Adipocyte (in vitro differentiated cells): ENCODE measurements around the gene MLPH.
A peak's percentile ranks its signal among the peaks of the same experiment; 100 is the strongest.

Source experiments
- DNase-seq: peaks from one replicate; pipeline ENCODE4 v3.0.0-alpha.2; 2015; ENCODE audit warnings: low read depth
- H3K27me3 ChIP-seq: replicated peaks from 2 replicates; pipeline ENCODE4 v1.7.0; 2013; ENCODE audit warnings: mild to moderate bottlenecking, low read length, moderate library complexity; ENCODE audit not compliant: control insufficient read depth, insufficient read depth
- H3K36me3 ChIP-seq: 2 replicates; pipeline ENCODE4 v1.7.0; 2013; ENCODE audit warnings: low read length, mild to moderate bottlenecking, moderate library complexity; ENCODE audit not compliant: control insufficient read depth, insufficient read depth, severe bottlenecking
- H3K4me1 ChIP-seq: 2 replicates; pipeline ENCODE4 v1.7.0; 2013; ENCODE audit warnings: mild to moderate bottlenecking, low read length, moderate library complexity; ENCODE audit not compliant: control insufficient read depth, insufficient read depth
- H3K4me3 ChIP-seq: 2 replicates; pipeline ENCODE4 v1.7.0; 2013; ENCODE audit warnings: mild to moderate bottlenecking, low read length, moderate library complexity
- H3K9ac ChIP-seq: 2 replicates; pipeline ENCODE4 v1.7.0; 2013; ENCODE audit warnings: mild to moderate bottlenecking, low read length, moderate library complexity
- H3K9me3 ChIP-seq: 2 replicates; pipeline ENCODE4 v1.7.0; 2013; ENCODE audit warnings: mild to moderate bottlenecking, low read length, moderate library complexity; ENCODE audit not compliant: control insufficient read depth

The MLPH gene

GRCh38 chr2:237449193-237449881 lies 37.7 kb upstream of the MLPH start:
- peaks cover 20% of the 10 kb centered on the region for H3K4me1 ChIP-seq
- peak overlapping the region; percentile 46 for H3K4me3 ChIP-seq
- H3K36me3 ChIP-seq: no peaks in the 10 kb centered on the region
- DNase-seq: no peak
- H3K27me3 ChIP-seq: no peaks in the 10 kb centered on the region
- H3K9ac ChIP-seq: peak overlapping the region; percentile 51
- H3K9me3 ChIP-seq: no peaks in the 10 kb centered on the region

GRCh38 chr2:237450108-237450507 lies 36.9 kb upstream of the MLPH start:
- H3K4me1 ChIP-seq: peaks cover 20% of the 10 kb centered on the region
- no peaks in the 10 kb centered on the region for H3K9me3 ChIP-seq
- H3K27me3 ChIP-seq: no peaks in the 10 kb centered on the region
- no peak for DNase-seq
- H3K4me3 ChIP-seq: peak overlapping the region; percentile 46
- no peak overlapping the region for H3K9ac ChIP-seq
- H3K36me3 ChIP-seq: no peaks in the 10 kb centered on the region

DNA sequence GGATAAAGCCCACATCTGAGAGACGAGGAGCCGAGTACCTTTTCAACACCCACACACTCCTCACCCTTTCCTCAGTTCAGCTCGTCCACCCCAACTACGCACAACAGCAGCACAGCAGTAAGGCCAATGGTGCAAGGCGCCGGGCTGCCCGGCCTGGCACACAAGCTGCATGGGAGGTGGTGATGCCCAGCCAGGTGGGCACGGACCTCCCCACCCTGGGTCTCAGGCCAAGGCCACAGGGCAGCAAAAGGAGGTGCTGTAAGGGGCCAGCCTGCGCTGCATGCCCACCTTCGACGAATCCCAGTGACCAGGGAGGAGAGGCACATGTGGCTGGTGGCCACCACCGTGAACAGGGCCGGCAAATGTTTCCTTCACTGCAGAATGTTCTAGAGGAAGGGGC lies 36.5 kb upstream of the MLPH start:
- no peaks in the 10 kb centered on the region for H3K36me3 ChIP-seq
- peaks cover 20% of the 10 kb centered on the region for H3K4me1 ChIP-seq
- no peak for DNase-seq
- no peak overlapping the region for H3K4me3 ChIP-seq
- H3K27me3 ChIP-seq: no peaks in the 10 kb centered on the region
- no peaks in the 10 kb centered on the region for H3K9me3 ChIP-seq
- no peak overlapping the region for H3K9ac ChIP-seq

- peaks cover 24% of the 10 kb centered on the region for H3K4me1 ChIP-seq
These were observed 35.2 kb upstream of the MLPH start for GRCh38 chr2:237451643-237452469.

GRCh38 chr2:237452861-237453260 lies 34.2 kb upstream of the MLPH start:
- Histone ChIP-seq H3K4me1 (peaks cover 24% of the 10 kb centered on the region), H3K9me3 (no peaks in the 10 kb centered on the region), H3K27me3 (no peaks in the 10 kb centered on the region), H3K9ac (no peak overlapping the region), H3K4me3 (no peak overlapping the region), H3K36me3 (no peaks in the 10 kb centered on the region)
- DNase-seq: peak; percentile 35

More at GRCh38 chr2:237451643-237452469, 35.2 kb upstream of the MLPH start:
- no peaks in the 10 kb centered on the region for H3K9me3 ChIP-seq
- H3K27me3 ChIP-seq: no peaks in the 10 kb centered on the region
- DNase-seq: no peak
- no peak overlapping the region for H3K9ac ChIP-seq
- H3K4me3 ChIP-seq: no peak overlapping the region
- H3K36me3 ChIP-seq: no peaks in the 10 kb centered on the region

DNA sequence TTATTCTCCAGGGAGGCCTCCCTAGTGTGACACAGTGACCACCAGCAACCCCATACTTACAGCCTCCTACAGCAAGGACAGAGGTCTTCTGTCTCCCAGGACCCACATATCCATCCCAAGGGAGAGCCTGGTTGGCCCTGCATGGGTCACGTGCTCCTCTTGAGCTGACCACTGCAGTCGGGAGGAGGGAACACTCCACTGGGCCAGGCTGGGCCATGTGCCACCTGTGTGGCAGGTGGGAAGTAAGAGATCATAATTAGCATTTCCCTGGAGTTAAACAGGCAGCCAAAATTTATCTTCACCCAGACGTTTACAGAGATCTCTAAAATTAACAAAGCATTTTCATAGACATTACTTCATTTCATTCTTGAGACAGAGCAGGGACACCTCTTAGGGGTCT lies 33.4 kb upstream of the MLPH start:
- no peak for DNase-seq
- Histone ChIP-seq H3K9ac (no peak overlapping the region), H3K27me3 (no peaks in the 10 kb centered on the region), H3K9me3 (no peaks in the 10 kb centered on the region), H3K4me3 (no peak overlapping the region), H3K4me1 (peaks cover 23% of the 10 kb centered on the region), H3K36me3 (no peaks in the 10 kb centered on the region)

DNA sequence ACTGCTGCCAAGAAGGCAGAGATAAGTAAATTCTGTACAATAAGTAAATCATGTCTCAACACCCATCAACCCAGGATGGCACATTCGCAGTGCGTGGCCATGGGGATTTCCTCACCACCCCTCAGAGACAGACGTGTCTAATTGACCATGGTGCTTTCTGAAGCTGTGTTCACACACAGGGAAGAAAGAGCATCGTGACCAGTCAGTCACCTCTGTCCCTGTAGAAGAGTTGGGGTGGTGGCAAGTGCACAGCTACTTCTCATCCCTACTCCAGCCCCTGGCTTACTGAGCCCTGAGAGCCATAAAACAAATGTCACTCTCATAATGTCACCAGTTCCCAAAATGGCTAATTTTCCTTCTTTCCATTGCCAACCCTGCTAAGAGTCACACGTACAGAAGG lies 31.3 kb upstream of the MLPH start:
- Histone ChIP-seq H3K36me3 (no peaks in the 10 kb centered on the region), H3K4me1 (peaks cover 16% of the 10 kb centered on the region), H3K27me3 (no peaks in the 10 kb centered on the region), H3K4me3 (no peak overlapping the region), H3K9ac (no peak overlapping the region), H3K9me3 (no peaks in the 10 kb centered on the region)
- DNase-seq: no peak

- Histone ChIP-seq H3K36me3 (no peaks in the 10 kb centered on the region), H3K4me3 (no peak overlapping the region), H3K4me1 (peaks cover 16% of the 10 kb centered on the region), H3K27me3 (no peaks in the 10 kb centered on the region), H3K9ac (no peak overlapping the region), H3K9me3 (no peaks in the 10 kb centered on the region)
- peak; percentile 85 for DNase-seq
These were observed 30.7 kb upstream of the MLPH start for GRCh38 chr2:237456200-237456843.

DNA sequence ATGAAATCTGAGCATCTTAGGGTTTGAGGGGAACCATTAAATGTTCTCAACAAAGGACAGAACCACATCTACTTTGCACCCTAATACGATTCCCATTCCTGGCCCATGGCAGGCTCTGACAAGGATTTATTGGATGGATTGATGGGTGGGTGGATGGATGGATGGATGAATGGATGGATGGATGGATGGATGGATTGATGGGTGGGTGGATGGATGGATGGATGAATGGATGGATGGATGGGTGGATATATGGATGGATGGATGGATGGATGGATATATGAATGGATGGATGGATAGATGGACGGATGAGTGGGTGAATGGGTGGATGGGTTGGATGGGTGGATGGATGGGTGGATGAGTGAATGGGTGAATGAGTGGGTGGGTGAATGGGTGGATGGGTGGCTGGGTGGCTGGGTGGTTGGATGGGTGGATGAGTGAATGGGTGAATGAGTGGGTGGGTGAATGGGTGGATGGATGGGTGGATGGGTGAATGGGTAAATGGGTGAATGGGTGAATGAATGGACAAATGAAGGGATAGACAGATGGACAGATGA lies 29.6 kb upstream of the MLPH start:
- H3K9ac ChIP-seq: no peak overlapping the region
- no peaks in the 10 kb centered on the region for H3K36me3 ChIP-seq
- peaks cover 15% of the 10 kb centered on the region for H3K4me1 ChIP-seq
- H3K9me3 ChIP-seq: no peaks in the 10 kb centered on the region
- DNase-seq: no peak
- no peaks in the 10 kb centered on the region for H3K27me3 ChIP-seq
- no peak overlapping the region for H3K4me3 ChIP-seq

DNA sequence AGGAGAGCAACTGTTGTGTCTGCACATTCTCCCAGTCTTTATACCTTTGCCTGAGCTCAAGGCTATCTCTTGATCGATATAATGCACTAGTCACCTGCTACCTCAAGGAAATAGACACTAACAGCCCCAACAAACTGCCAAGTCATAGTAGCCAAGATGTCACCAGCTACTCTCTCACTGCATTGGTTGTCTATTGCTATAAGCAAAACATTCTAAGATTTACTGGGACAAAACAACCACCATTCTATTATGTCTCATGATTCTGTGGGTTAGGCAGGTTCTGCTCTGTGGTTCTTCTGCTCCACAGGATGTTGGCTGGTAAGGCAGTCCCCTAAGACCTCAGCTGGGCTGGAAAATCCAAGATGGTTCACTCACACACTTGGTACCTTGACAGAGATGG lies 28.5 kb upstream of the MLPH start:
- Histone ChIP-seq H3K9ac (no peak overlapping the region), H3K27me3 (no peaks in the 10 kb centered on the region), H3K36me3 (no peaks in the 10 kb centered on the region), H3K9me3 (no peaks in the 10 kb centered on the region), H3K4me3 (no peak overlapping the region), H3K4me1 (peaks cover 11% of the 10 kb centered on the region)
- no peak for DNase-seq

DNA sequence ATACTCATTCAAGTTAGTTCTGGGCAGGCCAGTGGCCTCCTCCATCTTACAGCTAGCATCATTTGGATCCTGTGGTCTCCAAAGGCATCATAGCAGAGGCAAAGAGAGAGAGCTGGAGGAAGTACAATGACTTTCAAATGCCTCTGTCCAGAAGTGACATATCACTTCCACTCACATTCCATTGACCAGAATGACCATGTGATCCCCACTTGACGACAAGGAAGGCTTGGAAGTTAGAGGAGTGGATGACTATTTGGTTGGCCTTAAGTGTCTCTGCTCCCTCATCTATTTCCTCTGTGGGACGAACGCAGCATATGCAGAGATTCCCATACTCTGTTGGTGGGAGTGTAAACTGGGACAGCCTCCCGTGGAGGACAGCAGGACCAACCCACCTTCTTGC lies 27.8 kb upstream of the MLPH start:
- no peak overlapping the region for H3K9ac ChIP-seq
- H3K9me3 ChIP-seq: no peaks in the 10 kb centered on the region
- H3K4me1 ChIP-seq: peaks cover 11% of the 10 kb centered on the region
- H3K36me3 ChIP-seq: no peaks in the 10 kb centered on the region
- DNase-seq: no peak
- no peaks in the 10 kb centered on the region for H3K27me3 ChIP-seq
- no peak overlapping the region for H3K4me3 ChIP-seq
